ENCODE measurements around the gene DDIT3. TPM values are rescaled to one million over a fixed set of nuclear protein-coding genes. Genes with fewer than 3 reads are reported as not detected.

Gene DDIT3
- total RNA-seq, 1 donor from 2014 or later: 15.0 TPM

- TF ChIP-seq CTCF (conservative IDR thresholded peaks at IDR 0.05): no peak
- peak overlapping the region; percentile 51 for H3K27ac Mint-ChIP-seq (ENCODE audit: unreplicated experiment)
- H3K27me3 Mint-ChIP-seq (ENCODE audit: low read depth): peaks cover 98% of the 10 kb centered on the region
- no peak for DNase-seq (ENCODE audit: low read depth, low spot score)
- H3K4me3 Mint-ChIP-seq: no peak overlapping the region
- H3K36me3 Mint-ChIP-seq (ENCODE audit: low read depth): no peaks in the 10 kb centered on the region
- H3K4me1 Mint-ChIP-seq: peaks cover 4% of the 10 kb centered on the region
- H3K9me3 Mint-ChIP-seq: no peaks in the 10 kb centered on the region
Observed at GRCh38 chr12:57475271-57476161, 44.8 kb downstream of the DDIT3 start.

- DNase-seq (ENCODE audit: low read depth, low spot score): no peak
- Mint-ChIP-seq H3K4me1 (peaks cover 4% of the 10 kb centered on the region), H3K36me3 (ENCODE audit: low read depth) (no peaks in the 10 kb centered on the region), H3K4me3 (no peak overlapping the region), H3K27ac (ENCODE audit: unreplicated experiment) (no peak overlapping the region), H3K27me3 (ENCODE audit: low read depth) (peaks cover 94% of the 10 kb centered on the region), H3K9me3 (no peaks in the 10 kb centered on the region)
- no peak for TF ChIP-seq CTCF (conservative IDR thresholded peaks at IDR 0.05)
Observed at GRCh38 chr12:57474862-57475261, 45.5 kb downstream of the DDIT3 start.

GRCh38 chr12:57474430-57474829 is 45.9 kb downstream of the DDIT3 start:
- no peak overlapping the region for H3K4me3 Mint-ChIP-seq
- H3K9me3 Mint-ChIP-seq: no peaks in the 10 kb centered on the region
- H3K36me3 Mint-ChIP-seq (ENCODE audit: low read depth): no peaks in the 10 kb centered on the region
- no peak overlapping the region for H3K27ac Mint-ChIP-seq (ENCODE audit: unreplicated experiment)
- TF ChIP-seq CTCF (conservative IDR thresholded peaks at IDR 0.05): no peak
- peaks cover 4% of the 10 kb centered on the region for H3K4me1 Mint-ChIP-seq
- peaks cover 94% of the 10 kb centered on the region for H3K27me3 Mint-ChIP-seq (ENCODE audit: low read depth)
- DNase-seq (ENCODE audit: low read depth, low spot score): no peak

- Mint-ChIP-seq H3K27ac (ENCODE audit: unreplicated experiment) (no peak overlapping the region), H3K4me3 (no peak overlapping the region), H3K36me3 (ENCODE audit: low read depth) (no peaks in the 10 kb centered on the region), H3K9me3 (no peaks in the 10 kb centered on the region), H3K27me3 (ENCODE audit: low read depth) (peaks cover 92% of the 10 kb centered on the region), H3K4me1 (peaks cover 4% of the 10 kb centered on the region)
- no peak for TF ChIP-seq CTCF (conservative IDR thresholded peaks at IDR 0.05)
- no peak for DNase-seq (ENCODE audit: low read depth, low spot score)
Observed at GRCh38 chr12:57473886-57474285, 46.4 kb downstream of the DDIT3 start.

GRCh38 chr12:57473392-57473791 is 46.9 kb downstream of the DDIT3 start:
- Mint-ChIP-seq H3K27me3 (ENCODE audit: low read depth) (peaks cover 91% of the 10 kb centered on the region), H3K27ac (ENCODE audit: unreplicated experiment) (no peak overlapping the region), H3K9me3 (no peaks in the 10 kb centered on the region), H3K4me3 (no peak overlapping the region), H3K36me3 (ENCODE audit: low read depth) (no peaks in the 10 kb centered on the region), H3K4me1 (peaks cover 4% of the 10 kb centered on the region)
- no peak for TF ChIP-seq CTCF (conservative IDR thresholded peaks at IDR 0.05)
- DNase-seq (ENCODE audit: low read depth, low spot score): no peak
